ENCODE measurements around the gene ACYP1.

Gene ACYP1

DNA sequence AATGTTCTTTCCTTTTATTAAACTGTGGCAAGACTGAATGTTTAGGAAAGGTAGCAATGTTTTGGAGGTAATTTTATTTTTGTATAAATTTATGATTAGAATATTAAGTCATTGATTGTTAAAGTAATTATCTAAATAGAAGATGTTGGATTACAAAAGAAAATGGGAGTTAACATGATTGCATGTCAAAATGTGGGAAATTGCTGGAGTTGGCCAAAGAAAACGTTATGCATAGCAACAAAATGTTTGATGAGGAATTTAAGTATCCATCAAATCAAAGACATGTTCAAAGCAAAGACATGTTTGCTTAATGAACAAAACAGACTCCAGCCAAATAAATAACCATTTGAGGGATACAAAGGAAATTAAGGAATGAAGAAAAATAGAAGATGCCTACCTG, 9.4 kb downstream of the ACYP1 start:
- CTCF ChIA-PET = interaction anchor here (1.0 kb wide), 1 partner anchor 110 kb away, joined by 5 read pairs; no protein-coding TSS in a partner anchor
- no peak for DNase-seq (ENCODE audit: low spot score)
- POLR2A ChIA-PET (ENCODE audit: low non-redundant PET) = no interaction called here
- TF ChIP-seq, protein P1, sequence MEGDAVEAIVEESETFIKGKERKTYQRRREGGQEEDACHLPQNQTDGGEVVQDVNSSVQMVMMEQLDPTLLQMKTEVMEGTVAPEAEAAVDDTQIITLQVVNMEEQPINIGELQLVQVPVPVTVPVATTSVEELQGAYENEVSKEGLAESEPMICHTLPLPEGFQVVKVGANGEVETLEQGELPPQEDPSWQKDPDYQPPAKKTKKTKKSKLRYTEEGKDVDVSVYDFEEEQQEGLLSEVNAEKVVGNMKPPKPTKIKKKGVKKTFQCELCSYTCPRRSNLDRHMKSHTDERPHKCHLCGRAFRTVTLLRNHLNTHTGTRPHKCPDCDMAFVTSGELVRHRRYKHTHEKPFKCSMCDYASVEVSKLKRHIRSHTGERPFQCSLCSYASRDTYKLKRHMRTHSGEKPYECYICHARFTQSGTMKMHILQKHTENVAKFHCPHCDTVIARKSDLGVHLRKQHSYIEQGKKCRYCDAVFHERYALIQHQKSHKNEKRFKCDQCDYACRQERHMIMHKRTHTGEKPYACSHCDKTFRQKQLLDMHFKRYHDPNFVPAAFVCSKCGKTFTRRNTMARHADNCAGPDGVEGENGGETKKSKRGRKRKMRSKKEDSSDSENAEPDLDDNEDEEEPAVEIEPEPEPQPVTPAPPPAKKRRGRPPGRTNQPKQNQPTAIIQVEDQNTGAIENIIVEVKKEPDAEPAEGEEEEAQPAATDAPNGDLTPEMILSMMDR (conservative IDR thresholded peaks at IDR 0.05; ENCODE audit: low read depth) = no peak
- H3K27ac ChIP-seq = no peak overlapping the region

DNA sequence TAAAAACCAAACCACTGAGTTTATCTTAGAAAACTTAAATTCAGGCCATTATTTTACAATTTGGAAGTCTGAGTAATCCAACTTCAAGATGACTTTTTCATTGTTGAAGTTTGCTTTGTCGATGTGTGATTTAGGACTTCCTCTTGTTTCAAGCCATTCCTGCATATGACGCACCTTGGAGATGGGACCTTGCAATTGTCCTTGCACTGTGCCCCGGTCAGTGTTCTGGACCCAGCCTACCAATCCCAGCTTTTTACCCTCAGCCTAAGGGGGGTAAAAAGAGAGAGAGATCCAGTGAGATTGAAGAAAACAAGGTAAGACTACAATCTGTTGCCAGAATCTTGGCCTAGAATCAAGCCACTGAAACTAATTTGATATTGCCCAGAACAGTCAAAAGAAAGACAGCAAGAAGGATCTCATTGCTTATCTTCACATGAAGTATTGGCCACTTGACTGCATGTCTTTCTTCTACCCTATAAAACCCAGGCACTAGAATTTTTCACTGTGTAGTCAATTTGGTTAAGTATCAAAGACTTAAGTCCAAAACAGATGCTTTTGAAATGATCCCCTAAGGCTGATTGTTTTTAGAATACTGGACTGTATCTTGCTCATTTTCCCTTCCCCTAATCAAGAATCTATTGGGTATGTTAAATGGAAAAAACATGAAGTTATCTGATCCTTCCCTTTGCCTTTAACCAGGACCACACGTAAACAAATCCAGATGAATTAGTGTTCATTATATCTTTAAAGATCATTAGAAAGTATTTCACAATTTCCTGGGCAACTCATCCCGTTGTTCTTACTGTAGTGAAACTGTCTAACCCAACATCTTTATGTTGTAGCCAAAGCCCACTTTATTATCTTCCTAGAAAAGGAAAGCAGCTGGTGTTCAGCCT, 10.2 kb downstream of the ACYP1 start:
- no peak for DNase-seq (ENCODE audit: low spot score)
- ChIA-PET POLR2A (ENCODE audit: low non-redundant PET) (interaction anchor here (0.7 kb wide), 1 partner anchor 8 kb away, joined by 3 read pairs; no protein-coding TSS in a partner anchor), CTCF (no interaction called here)
- TF ChIP-seq, protein P1 (conservative IDR thresholded peaks at IDR 0.05; ENCODE audit: low read depth) = no peak
- no peak overlapping the region for H3K27ac ChIP-seq

DNA sequence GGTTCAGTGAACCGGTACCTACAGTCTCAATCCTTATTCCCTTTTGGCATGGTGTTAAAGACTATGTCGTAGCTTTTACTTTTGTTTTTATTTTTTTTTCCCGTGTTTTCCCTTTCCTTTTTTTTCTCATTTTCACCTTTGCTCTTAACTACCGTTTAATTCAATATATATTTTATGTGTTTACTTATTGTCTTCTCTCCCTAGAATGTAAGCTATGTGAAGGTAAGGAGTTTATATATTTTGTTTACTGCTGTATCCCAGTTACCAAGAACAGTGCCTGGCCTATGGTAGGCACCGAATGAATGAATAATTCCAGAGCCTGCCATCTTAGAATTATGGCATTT, 12.3 kb downstream of the ACYP1 start:
- CTCF ChIA-PET = interaction anchor here (0.6 kb wide), 1 partner anchor 36 kb away, joined by 3 read pairs; no protein-coding TSS in a partner anchor
- no peak for DNase-seq (ENCODE audit: low spot score)
- POLR2A ChIA-PET (ENCODE audit: low non-redundant PET) = interaction anchor here (0.6 kb wide), 1 partner anchor 19 kb away, joined by 4 read pairs; no protein-coding TSS in a partner anchor
- H3K27ac ChIP-seq = peak overlapping the region; percentile 80
- TF ChIP-seq, protein P1 (conservative IDR thresholded peaks at IDR 0.05; ENCODE audit: low read depth) = no peak

DNA sequence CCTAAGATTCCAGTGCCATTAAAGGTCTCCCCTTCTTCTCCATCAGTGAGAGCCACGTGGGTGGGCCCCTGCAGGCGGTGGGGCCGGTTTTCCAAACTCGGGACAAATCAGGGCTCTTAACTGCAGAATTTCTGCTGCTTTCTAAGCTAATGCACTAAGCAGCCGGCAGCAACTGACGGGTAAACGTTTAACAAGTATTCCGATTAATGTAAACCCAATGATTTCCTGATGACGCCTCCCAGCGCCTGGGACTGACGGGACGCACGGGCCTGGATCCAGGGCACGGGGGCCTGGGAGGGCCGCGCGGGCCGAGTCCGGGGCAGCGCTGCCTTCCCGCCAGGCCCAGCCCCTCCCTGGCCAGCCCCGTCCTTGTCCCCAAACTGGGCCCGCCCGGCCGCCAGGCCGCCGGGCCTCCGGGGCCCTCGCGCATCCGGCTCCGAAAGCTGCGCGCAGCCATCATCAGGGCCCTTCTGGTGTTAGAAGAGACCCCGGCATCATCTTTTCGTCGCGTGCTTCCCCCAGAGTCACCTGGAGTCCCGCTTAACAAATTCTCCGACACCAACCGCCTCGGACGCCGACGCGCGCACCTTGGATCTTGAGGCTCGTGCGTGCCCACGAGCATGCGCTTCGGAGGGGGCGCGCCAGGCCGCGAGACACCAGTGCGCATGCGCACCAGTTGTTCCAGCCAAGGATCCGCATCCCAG, 12.8 kb downstream of the ACYP1 start, which contains the start of gene MLH3:
Gene MLH3, minus strand, starts transcription at position 616 of the 704 bp plus-strand sequence. CDS start 1,812 bp downstream, outside the sequence.
- TF ChIP-seq, protein P1 (conservative IDR thresholded peaks at IDR 0.05; ENCODE audit: low read depth) = no peak
- CTCF ChIA-PET = no interaction called here
- POLR2A ChIA-PET (ENCODE audit: low non-redundant PET) = interaction anchor here (0.6 kb wide), 1 partner anchor 20 kb away, joined by 4 read pairs; no protein-coding TSS in a partner anchor

DNA sequence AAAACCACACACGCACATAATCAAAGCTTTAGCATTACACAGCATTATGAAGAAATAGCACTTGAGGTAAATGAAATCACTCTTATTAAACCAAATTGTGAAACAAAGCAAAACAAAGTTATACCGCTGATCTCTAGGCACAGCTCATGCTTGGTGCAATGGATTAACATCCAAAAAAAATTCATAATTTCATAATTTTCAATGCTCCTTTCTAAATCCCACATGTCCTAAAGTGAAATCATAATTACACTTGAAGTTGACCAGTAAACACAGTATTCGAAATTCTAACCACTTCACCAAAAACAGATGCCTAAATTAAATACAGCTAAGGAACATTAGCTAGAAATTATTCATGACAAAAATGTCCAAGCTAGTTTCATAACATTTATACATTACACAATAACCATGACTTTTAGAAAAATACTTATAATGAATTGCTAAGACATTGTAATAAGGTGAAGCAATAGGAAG, 14.1 kb downstream of the ACYP1 start:
- CTCF ChIA-PET = interaction anchor here (0.7 kb wide), 1 partner anchor 39 kb away, joined by 4 read pairs; no protein-coding TSS in a partner anchor
- TF ChIP-seq, protein P1 (conservative IDR thresholded peaks at IDR 0.05; ENCODE audit: low read depth) = no peak
- POLR2A ChIA-PET (ENCODE audit: low non-redundant PET) = no interaction called here
- no peak for DNase-seq (ENCODE audit: low spot score)
- H3K27ac ChIP-seq = no peak overlapping the region

More for the DNA sequence above, 12.8 kb downstream of the ACYP1 start, which contains the start of gene MLH3:
- peak; percentile 93 for DNase-seq (ENCODE audit: low spot score)
- H3K27ac ChIP-seq = peak within 1 kb of the TSS; percentile 80

DNA sequence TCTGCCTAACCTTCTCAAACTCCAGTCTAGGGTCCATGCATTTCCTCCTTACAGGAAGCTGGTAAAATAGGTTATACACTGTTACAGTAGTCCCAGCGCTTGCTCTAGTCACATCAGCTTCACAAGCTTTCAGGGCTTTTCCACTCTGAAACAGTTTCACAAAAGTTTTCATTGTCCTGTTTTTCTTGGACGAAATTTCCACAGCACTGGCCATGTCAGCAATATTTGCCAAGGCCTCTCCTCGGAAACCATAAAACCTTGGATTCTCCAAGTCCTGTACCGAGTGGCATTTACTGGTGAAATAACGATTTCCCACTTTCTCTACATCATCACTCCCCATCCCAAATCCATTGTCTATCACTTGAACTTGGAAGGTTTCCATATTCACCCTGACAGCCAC, 14.7 kb downstream of the ACYP1 start:
- POLR2A ChIA-PET (ENCODE audit: low non-redundant PET) = no interaction called here
- no peak overlapping the region for H3K27ac ChIP-seq
- DNase-seq (ENCODE audit: low spot score) = no peak
- CTCF ChIA-PET = no interaction called here
- TF ChIP-seq, protein P1 (conservative IDR thresholded peaks at IDR 0.05; ENCODE audit: low read depth) = no peak
